K562 (cell line): ENCODE results near the gene GLMN. TPM values are rescaled to one million over a fixed set of nuclear protein-coding genes. Genes with fewer than 3 reads are reported as not detected.

Experiments
- ATAC-seq: fragments of 200-7000 bp; cut with Tn5 transposase; 3 replicates; pipeline ENCODE4 v1.9.1; 2020; ENCODE audit warnings: moderate library complexity
- BruUV-seq: library from RNA; stranded (reverse); fragments of 400-500 nt; replicated peaks from 2 replicates; lab custom pipeline; 2021; lab: Mats Ljungman, UMichigan
- CTCF ChIA-PET: fragments of 300-600 bp; formaldehyde crosslinking; extraction: SDS; loops from one replicate; lab custom pipeline; 2021; ENCODE audit warnings: low intra/inter-chr PET ratio; lab: Yijun Ruan, JAX
- POLR2A ChIA-PET: fragments of 300-600, 350-650 bp; sonication (Branson Sonifier 250); formaldehyde crosslinking; extraction: SDS; loops from one replicate; lab custom pipeline; 2021; ENCODE audit warnings: antibody characterized with exemption, inconsistent platforms; lab: Yijun Ruan, JAX
- DNase-seq, 4 experiments: peaks; one replicate each; pipeline versions ENCODE4 v3.0.0 to v3.0.0-alpha.2; 2011 to 2018; ENCODE audit warnings: low spot score in 3 of 4, mixed read lengths in 3 of 4; ENCODE audit errors: extremely low read depth in 1 of 4
- FAIRE-seq: peaks from 2 replicates; lab custom pipeline; 2011; peaks lifted over from hg19 to GRCh38; lab: Jason Lieb, UNC
- H2AFZ ChIP-seq: 2 replicates; pipeline ENCODE4 v1.6.0; 2011; ENCODE audit warnings: low read depth, low read length, control low read depth, inconsistent platforms
- H3K27ac ChIP-seq: fragments of 200-600 bp; 3 replicates; pipeline ENCODE4 v1.8.0; 2011; ENCODE audit warnings: low read depth, mild to moderate bottlenecking, control low read depth, inconsistent platforms, low read length, moderate library complexity, mixed read lengths; ENCODE audit errors: extremely low read depth
- H3K27me3 ChIP-seq, 2 experiments: fragments of 300-600 bp in 1 of 2; 2 replicates in 1 of 2; 3 replicates in 1 of 2; pipeline versions ENCODE4 v1.6.0 to v1.8.0; 2011; ENCODE audit warnings: inconsistent platforms in 2 of 2, low read length in 2 of 2, mild to moderate bottlenecking in 1 of 2, mixed read lengths in 1 of 2, moderate library complexity in 1 of 2; ENCODE audit not compliant: control insufficient read depth in 2 of 2, insufficient read depth in 2 of 2
- H3K36me3 ChIP-seq: fragments of 300-600 bp; 3 replicates; pipeline ENCODE4 v1.8.0; 2011; ENCODE audit warnings: mild to moderate bottlenecking, low read length, inconsistent platforms; ENCODE audit not compliant: control insufficient read depth, insufficient read depth
- H3K4me1 ChIP-seq, 2 experiments: fragments of 200-600 bp in 1 of 2; replicated peaks in 1 of 2; 2 replicates in 1 of 2; 3 replicates in 1 of 2; pipeline versions ENCODE4 v1.5.1 to v1.8.0; 2011; ENCODE audit warnings: inconsistent platforms in 2 of 2, low read length in 2 of 2, mild to moderate bottlenecking in 1 of 2, mixed read lengths in 1 of 2, moderate library complexity in 1 of 2; ENCODE audit not compliant: control insufficient read depth in 2 of 2, insufficient read depth in 2 of 2
- H3K4me2 ChIP-seq: 2 replicates; pipeline ENCODE4 v1.6.1; 2011; ENCODE audit warnings: low read length, control low read depth, inconsistent platforms, mixed read lengths; ENCODE audit not compliant: insufficient read depth
- H3K4me3 ChIP-seq: fragments of 200-600 bp; sonication (generic), shearing (Covaris generic); 2 replicates; pipeline ENCODE4 v1.5.1; 2016; ENCODE audit warnings: control low read depth, inconsistent platforms
- H3K79me2 ChIP-seq: fragments of 200-600 bp; 3 replicates; pipeline ENCODE4 v1.8.0; 2011; ENCODE audit warnings: low read length, inconsistent platforms; ENCODE audit not compliant: control insufficient read depth, insufficient read depth
- H3K9ac ChIP-seq, 2 experiments: 2 replicates each; pipeline versions ENCODE4 v1.6.0 to v1.6.1; 2011; ENCODE audit warnings: low read depth in 2 of 2, low read length in 2 of 2, control low read depth in 1 of 2, inconsistent platforms in 1 of 2, mild to moderate bottlenecking in 1 of 2, mixed read lengths in 1 of 2; ENCODE audit not compliant: insufficient read depth in 1 of 2
- H3K9me1 ChIP-seq: one replicate; pipeline ENCODE4 v1.6.0; 2011; ENCODE audit warnings: inconsistent platforms, mild to moderate bottlenecking, low read length, moderate library complexity; ENCODE audit not compliant: control insufficient read depth, insufficient read depth
- H3K9me3 ChIP-seq: replicated peaks from 2 replicates; pipeline ENCODE4 v1.5.1; 2011; ENCODE audit warnings: low read depth, low read length, inconsistent platforms; ENCODE audit not compliant: control insufficient read depth, insufficient read depth
- H4K20me1 ChIP-seq: replicated peaks from 2 replicates; pipeline ENCODE4 v1.6.1; 2011; ENCODE audit warnings: low read length, inconsistent platforms, mixed read lengths; ENCODE audit not compliant: control insufficient read depth, insufficient read depth
- CTCFL ChIP-seq: IDR thresholded peaks from 2 replicates; pipeline ENCODE4 v1.6.1; 2011; ENCODE audit warnings: borderline replicate concordance, low read depth, mild to moderate bottlenecking, moderate library complexity, low read length; ENCODE audit not compliant: insufficient read depth, poor library complexity, severe bottlenecking
- GTF2E2 ChIP-seq: fragments of 200-800 bp; sonication (Bioruptor generic); IDR thresholded peaks from 2 replicates; pipeline ENCODE4 v1.6.1; 2016; ENCODE audit warnings: missing genetic modification characterization, missing compliant biosample characterization
- HOXB6 ChIP-seq: fragments of 250-450 bp; sonication (Bioruptor Pico); IDR thresholded peaks from 2 replicates; pipeline ENCODE4 v1.5.1; 2022; ENCODE audit warnings: mild to moderate bottlenecking, borderline replicate concordance
- KAT2B ChIP-seq: IDR thresholded peaks from one replicate; pipeline ENCODE4 v1.6.1; 2012; ENCODE audit warnings: low read depth, mild to moderate bottlenecking, control low read depth, inconsistent platforms, low read length, moderate library complexity
- SLC30A9 ChIP-seq: fragments of 250-450 bp; sonication (Bioruptor Pico); IDR thresholded peaks from 2 replicates; pipeline ENCODE4 v1.8.0; 2022; ENCODE audit warnings: mild to moderate bottlenecking, moderate library complexity
- TEAD1 ChIP-seq, 2 experiments: fragments of 450-650 bp in 1 of 2; sonication (generic) in 1 of 2; formaldehyde crosslinking; IDR thresholded peaks; 2 replicates each; pipeline versions ENCODE4 v1.4.0 to v1.8.0; 2020 to 2022; ENCODE audit warnings: mild to moderate bottlenecking in 2 of 2, missing genetic modification reagents in 1 of 2
- ZNF146 ChIP-seq: IDR thresholded peaks from one replicate; pipeline ENCODE4 v1.6.1; 2018; ENCODE audit warnings: missing compliant biosample characterization; ENCODE audit not compliant: unreplicated experiment
- ZNF778 ChIP-seq: fragments of 450-650 bp; formaldehyde crosslinking; IDR thresholded peaks from 2 replicates; pipeline ENCODE4 v1.4.0; 2020; ENCODE audit warnings: mild to moderate bottlenecking, moderate library complexity
- WGBS: fragments of 100-300 bp; shearing (Covaris generic); methylation state at CpG from one replicate; pipeline ENCODE4 v1.1.6; 2016; ENCODE audit warnings: low coverage, mixed read lengths; ENCODE audit not compliant: insufficient coverage; ENCODE audit errors: missing lambda C conversion rate; 5-methylcytosine and 5-hydroxymethylcytosine counted together
- in situ Hi-C: fragments of 300-500 bp; cut with MboI; formaldehyde crosslinking; loops from 4 replicates; pipeline ENCODE4 v1.15.0; 2018; ENCODE audit warnings: inconsistent platforms, mixed read lengths
- intact Hi-C: fragments of 100-400 bp; cut with micrococcal nuclease; formaldehyde crosslinking; loops from 2 replicates; pipeline ENCODE4 v1.14.2; 2022
- polyA plus RNA-seq, 8 experiments: library from polyadenylated mRNA; depleted of rRNA in 4 of 8; stranded (reverse) in 5 of 8; unstranded in 3 of 8; fragments of >200 nt; fragmentation: Nextera tagmentation in 2 of 8; fragmentation: Illumina TruSeq in 1 of 8; extraction: Ambion mirVana in 2 of 8; extraction: Trizol in 1 of 8; gene quantifications; 2 replicates each; pipeline versions ENCODE4 v1.2.1 to v1.2.3, GENCODE V29; 2011 to 2014; ENCODE audit warnings: inconsistent platforms in 1 of 8, missing spikeins in 1 of 8
- total RNA-seq, 7 experiments: library from RNA; depleted of rRNA in 6 of 7; stranded (reverse); fragments of >200 nt in 6 of 7; fragmentation: Illumina TruSeq in 2 of 7; extraction: Trizol in 2 of 7; gene quantifications; 2 replicates each; pipeline versions ENCODE4 v1.2.1 to v1.2.3, GENCODE V29; 2011 to 2021; ENCODE audit warnings: low replicate concordance in 1 of 7

GLMN gene
- total and polyA plus RNA-seq, 9 of the 15 experiments (the other 6 are each of a cell fraction or from before 2014, with no cell fraction given), result 13.0 to 24.8 (median 19.0) TPM

DNA sequence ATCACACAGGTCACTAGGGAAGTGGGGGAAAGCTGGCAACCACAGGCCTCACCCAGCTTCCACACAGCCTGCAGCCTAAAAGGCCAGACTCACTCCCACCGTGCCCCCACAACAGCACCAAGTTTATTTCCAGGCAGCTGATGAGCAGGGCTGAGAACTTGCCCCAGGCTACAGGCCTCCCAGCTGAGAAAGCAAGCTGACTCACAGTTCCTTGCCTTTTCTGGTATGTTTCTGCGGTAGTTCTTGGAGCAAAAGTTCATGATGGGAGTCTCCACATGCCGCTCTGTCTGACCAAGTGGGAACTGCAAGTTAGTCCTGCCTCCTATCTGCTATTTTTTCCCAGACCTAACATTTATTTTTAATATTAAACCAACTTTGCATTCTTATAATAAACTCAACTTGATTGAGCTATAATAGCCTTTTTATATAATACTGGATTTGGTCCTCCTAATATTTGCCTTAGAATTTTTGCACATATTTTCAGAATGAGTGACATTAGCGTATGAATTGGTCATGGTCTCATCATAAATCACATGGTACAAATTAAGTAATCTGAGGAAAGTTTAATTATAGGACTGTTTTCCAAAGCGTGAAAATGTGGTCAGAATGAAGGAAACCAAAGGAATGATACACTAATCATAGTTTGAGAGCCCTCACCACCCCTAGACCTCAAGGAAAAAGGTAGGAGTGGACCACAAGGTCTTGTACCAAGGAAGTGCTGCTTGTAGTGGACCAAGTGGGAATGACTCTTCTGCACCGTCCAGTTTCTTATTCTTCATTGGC lies 30.8 kb upstream of the GLMN start:
- POLR2A ChIA-PET, result interaction anchor here (0.9 kb wide), 1 partner anchor 12 kb away, joined by 4 read pairs; no protein-coding TSS in a partner anchor
- Histone ChIP-seq H3K9me3 (peaks cover 9% of the 10 kb centered on the region), H4K20me1 (no peaks in the 10 kb centered on the region), H3K36me3 (peaks cover 15% of the 10 kb centered on the region; the same call in 2 of the 3 replicates), H2AFZ (no peak overlapping the region), H3K9me1 (no peaks in the 10 kb centered on the region), H3K4me1 (no peaks in the 10 kb centered on the region; a peak in 1 of 5 replicates), H3K27me3 (no peaks in the 10 kb centered on the region), H3K9ac (no peak overlapping the region), H3K79me2 (no peaks in the 10 kb centered on the region), H3K4me2 (no peak overlapping the region), H3K27ac (no peak overlapping the region), H3K4me3 (no peak overlapping the region)
- in situ Hi-C loops (no loop called here), intact Hi-C loops (no loop called here)
- WGBS, result 87% methylated on average over 6 of the region's 6 CpGs
- no peak for ATAC-seq
- no TSS peak for BruUV-seq
- FAIRE-seq, result no peak
- no peak for DNase-seq
- TF ChIP-seq HOXB6 (no peak), ZNF778 (CRISPR knock-in tag) (no peak), TEAD1 (CRISPR knock-in tag; IDR thresholded peaks at IDR 0.05) (no peak), SLC30A9 (CRISPR knock-in tag) (no peak), KAT2B (no peak), GTF2E2 (no peak), CTCFL (no peak), ZNF146 (no peak)
- CTCF ChIA-PET, result no interaction called here
